Sigmoid colon (tissue), 4 donors: Measurements from ENCODE around the gene TAAR2.

Experiments
- CTCF ChIP-seq, 4 experiments: fragments of 450-650 bp in 3 of 4; fragments of 200-600 bp in 1 of 4; IDR thresholded peaks; one replicate each; pipeline ENCODE4 v1.5.1; 2016 to 2019; ENCODE audit warnings: antibody characterized with exemption in 4 of 4, mild to moderate bottlenecking in 3 of 4, moderate library complexity in 2 of 4
- EP300 ChIP-seq, 4 donors: sonication (generic); formaldehyde crosslinking; IDR thresholded peaks; one replicate each; pipeline ENCODE4 v1.6.1; 2017; ENCODE audit warnings: antibody characterized with exemption in 4 of 4
- POLR2A ChIP-seq, 2 donors: fragments of 450-650 bp; IDR thresholded peaks; one replicate each; pipeline ENCODE4 v1.6.1; 2016; ENCODE audit warnings: antibody characterized with exemption in 2 of 2, mild to moderate bottlenecking in 2 of 2, moderate library complexity in 2 of 2

DNA sequence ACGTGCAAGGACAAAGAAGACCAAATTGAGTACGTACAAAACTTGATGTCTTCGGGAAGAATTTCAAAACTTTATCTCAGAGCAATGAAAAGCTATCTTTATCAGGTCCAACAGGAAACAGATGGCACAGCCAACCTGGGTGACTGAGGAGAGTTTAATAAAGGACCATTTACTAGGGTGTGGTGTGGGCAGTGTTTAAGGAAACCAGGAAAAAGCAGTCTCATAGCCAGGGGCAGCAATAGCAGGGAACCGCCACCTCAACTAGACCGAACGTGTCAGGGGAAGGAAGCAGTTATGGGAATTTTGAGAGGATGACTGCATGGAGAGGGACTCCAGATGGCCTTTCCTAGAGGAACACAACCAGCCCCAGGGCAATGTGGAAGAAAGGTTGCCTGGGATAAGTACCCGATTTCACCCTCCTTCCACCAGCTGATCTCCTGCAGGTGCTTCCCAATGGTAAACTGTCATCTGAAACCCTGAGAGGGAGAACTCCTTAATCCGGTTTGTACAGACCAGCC, 19.4 kb downstream of the TAAR2 start:
- TF ChIP-seq CTCF (IDR thresholded peaks at IDR 0.05) (no peak), POLR2A (IDR thresholded peaks at IDR 0.05) (no peak), EP300 (IDR thresholded peaks at IDR 0.05) (no peak)
